WTC11 (cell line): Measurements from ENCODE around the gene SOX9. TPM values are rescaled to one million over a fixed set of nuclear protein-coding genes. Genes with fewer than 3 reads are reported as not detected.
"Not testable (repeated sequence)": the region's sequence is repeated elsewhere in the genome, so short reads cannot be mapped to it uniquely, and the experiment has no call there.

Experiments
- ATAC-seq: fragments of 200-7000 bp; cut with Tn5 transposase; 2 replicates; pipeline ENCODE4 v1.10.0; 2021; ENCODE audit warnings: mild to moderate bottlenecking, moderate library complexity
- CTCF ChIA-PET: fragments of 300-600 bp; sonication (Branson Sonifier 250); formaldehyde crosslinking; loops from one replicate; lab custom pipeline; 2021; ENCODE audit warnings: antibody characterized with exemption; lab: Charles Lee
- POLR2A ChIA-PET: fragments of 350-600 bp; sonication (Branson Sonifier 250); formaldehyde crosslinking; loops from one replicate; lab custom pipeline; 2021; ENCODE audit warnings: antibody characterized with exemption; lab: Charles Lee
- DNase-seq: peaks from one replicate; pipeline ENCODE4 v3.0.0; 2021; ENCODE audit warnings: low spot score
- H3K27ac Mint-ChIP-seq: 2 replicates; pipeline ENCODE4 v1.8.0; 2021; ENCODE audit warnings: mixed read lengths
- H3K27me3 Mint-ChIP-seq: 2 replicates; pipeline ENCODE4 v1.8.0; 2021; ENCODE audit warnings: low read depth, mild to moderate bottlenecking, moderate library complexity, mixed read lengths
- H3K36me3 Mint-ChIP-seq: 2 replicates; pipeline ENCODE4 v1.8.0; 2021; ENCODE audit warnings: mixed read lengths
- H3K4me1 Mint-ChIP-seq: 2 replicates; pipeline ENCODE4 v1.8.0; 2022; ENCODE audit warnings: mixed read lengths
- H3K4me3 Mint-ChIP-seq: 2 replicates; pipeline ENCODE4 v1.8.0; 2021; ENCODE audit warnings: mild to moderate bottlenecking, moderate library complexity, mixed read lengths
- H3K9me3 Mint-ChIP-seq: 2 replicates; pipeline ENCODE4 v1.8.0; 2021; ENCODE audit warnings: mixed read lengths
- ARID4B ChIP-seq: sonication (generic); formaldehyde crosslinking; IDR thresholded peaks from 2 replicates; pipeline ENCODE4 v1.8.0; 2023; ENCODE audit warnings: missing genetic modification reagents, mild to moderate bottlenecking, borderline replicate concordance
- CDX4 ChIP-seq: fragments of 250-450 bp; sonication (Bioruptor Pico); IDR thresholded peaks from 2 replicates; pipeline ENCODE4 v1.9.0; 2021; ENCODE audit warnings: moderate library complexity, mild to moderate bottlenecking, inconsistent platforms, borderline replicate concordance
- E2F5 ChIP-seq: sonication (generic); formaldehyde crosslinking; IDR thresholded peaks from 2 replicates; pipeline ENCODE4 v1.8.1; 2022; ENCODE audit warnings: mild to moderate bottlenecking, moderate library complexity, missing genetic modification reagents
- ESRRA ChIP-seq: sonication (generic); formaldehyde crosslinking; IDR thresholded peaks from 2 replicates; pipeline ENCODE4 v1.8.1; 2022; ENCODE audit warnings: mild to moderate bottlenecking, missing genetic modification reagents, borderline replicate concordance
- FOXK1 ChIP-seq: sonication (generic); formaldehyde crosslinking; IDR thresholded peaks from 2 replicates; pipeline ENCODE4 v1.8.0; 2022; ENCODE audit warnings: mild to moderate bottlenecking, moderate library complexity, missing genetic modification reagents
- FOXP1 ChIP-seq: sonication (generic); formaldehyde crosslinking; IDR thresholded peaks from 2 replicates; pipeline ENCODE4 v1.8.0; 2022; ENCODE audit warnings: missing genetic modification reagents, mild to moderate bottlenecking, moderate library complexity, borderline replicate concordance
- JUN ChIP-seq: sonication (generic); formaldehyde crosslinking; IDR thresholded peaks from 2 replicates; pipeline ENCODE4 v1.8.0; 2023; ENCODE audit warnings: mild to moderate bottlenecking, missing genetic modification reagents
- MYBL2 ChIP-seq: sonication (generic); formaldehyde crosslinking; IDR thresholded peaks from 2 replicates; pipeline ENCODE4 v1.8.1; 2023; ENCODE audit warnings: mild to moderate bottlenecking, moderate library complexity, missing genetic modification reagents
- NR1H2 ChIP-seq: sonication (generic); formaldehyde crosslinking; IDR thresholded peaks from 2 replicates; pipeline ENCODE4 v1.9.0; 2021; ENCODE audit warnings: mild to moderate bottlenecking, moderate library complexity, missing genetic modification reagents
- SMAD3 ChIP-seq: sonication (generic); formaldehyde crosslinking; IDR thresholded peaks from 2 replicates; pipeline ENCODE4 v1.8.0; 2022; ENCODE audit warnings: missing genetic modification reagents, mild to moderate bottlenecking, borderline replicate concordance
- ZBTB21 ChIP-seq: sonication (generic); formaldehyde crosslinking; IDR thresholded peaks from 2 replicates; pipeline ENCODE4 v1.8.1; 2023; ENCODE audit warnings: mild to moderate bottlenecking, missing genetic modification reagents, borderline replicate concordance
- ZNF121 ChIP-seq: sonication (generic); formaldehyde crosslinking; IDR thresholded peaks from 2 replicates; pipeline ENCODE4 v1.8.0; 2023; ENCODE audit warnings: missing genetic modification reagents
- ZNF219 ChIP-seq: sonication (generic); formaldehyde crosslinking; IDR thresholded peaks from 2 replicates; pipeline ENCODE4 v1.8.0; 2023; ENCODE audit warnings: missing genetic modification reagents, mild to moderate bottlenecking, borderline replicate concordance
- ZNF317 ChIP-seq: sonication (generic); formaldehyde crosslinking; IDR thresholded peaks from 2 replicates; pipeline ENCODE4 v1.8.1; 2023; ENCODE audit warnings: low read depth, mild to moderate bottlenecking, moderate library complexity, missing genetic modification reagents, borderline replicate concordance
- total RNA-seq: library from RNA; stranded (reverse); gene quantifications from 3 replicates; pipeline ENCODE4 v1.2.3, GENCODE V29; 2021

Gene SOX9
- total RNA-seq, 1 experiment from 2014 or later: 8.1 TPM

GRCh38 chr17:72111926-72112325, 8.9 kb upstream of the SOX9 start:
- H3K9me3 Mint-ChIP-seq, H3K4me3 Mint-ChIP-seq, DNase-seq, H3K27ac Mint-ChIP-seq, ATAC-seq, CTCF ChIA-PET, H3K36me3 Mint-ChIP-seq: not testable (repeated sequence)
- POLR2A ChIA-PET: interaction anchor here (0.7 to 1.6 kb wide), 3 partner anchors 9 to 399 kb away, joined by 3 to 6 read pairs (median 4); partner anchors contain the start of gene SOX9
- Mint-ChIP-seq H3K4me1 (peaks cover 53% of the 10 kb centered on the region), H3K27me3 (peaks cover 50% of the 10 kb centered on the region)
- peak; percentile 94 for TF ChIP-seq ZNF121 (CRISPR knock-in tag)

- peaks cover 64% of the 10 kb centered on the region for H3K27me3 Mint-ChIP-seq
- ChIA-PET POLR2A (no interaction called here), CTCF (no interaction called here)
- no peak for TF ChIP-seq ARID4B (CRISPR knock-in tag)
- TF ChIP-seq ZNF317 (CRISPR knock-in tag): no peak
- no peak for TF ChIP-seq ESRRA (CRISPR knock-in tag)
- no peak for TF ChIP-seq JUN (CRISPR knock-in tag)
- no peak for TF ChIP-seq NR1H2 (CRISPR knock-in tag)
- no peak for TF ChIP-seq CDX4
- DNase-seq (no peak), ATAC-seq (no peak)
- no peaks in the 10 kb centered on the region for H3K36me3 Mint-ChIP-seq
- H3K27ac Mint-ChIP-seq: no peak overlapping the region
- H3K4me1 Mint-ChIP-seq: peaks cover 48% of the 10 kb centered on the region
- no peaks in the 10 kb centered on the region for H3K9me3 Mint-ChIP-seq
- no peak overlapping the region for H3K4me3 Mint-ChIP-seq
These were observed 7.1 kb upstream of the SOX9 start for GRCh38 chr17:72113751-72114150.

GRCh38 chr17:72115781-72116525, 4.9 kb upstream of the SOX9 start:
- peak; percentile 35 for ATAC-seq
- Mint-ChIP-seq H3K27ac (no peak overlapping the region), H3K4me3 (peak overlapping the region; percentile 80), H3K9me3 (no peaks in the 10 kb centered on the region), H3K27me3 (peaks cover 76% of the 10 kb centered on the region), H3K36me3 (no peaks in the 10 kb centered on the region), H3K4me1 (peaks cover 42% of the 10 kb centered on the region)
- ChIA-PET POLR2A (interaction anchor here (1.3 kb wide), 1 partner anchor 423 kb away, joined by 3 read pairs; no protein-coding TSS in a partner anchor), CTCF (interaction anchor here (0.7 to 1.0 kb wide), 4 partner anchors 85 to 1031 kb away, joined by 3 to 8 read pairs (median 4); no protein-coding TSS in a partner anchor)
- TF ChIP-seq ZBTB21 (CRISPR knock-in tag) (peak; percentile 57; the same call in 1 of the 2 replicates), ZNF219 (no peak), E2F5 (no peak), SMAD3 (CRISPR knock-in tag) (no peak), FOXP1 (CRISPR knock-in tag) (peak; percentile 30; the same call in 1 of the 2 replicates), FOXK1 (CRISPR knock-in tag) (0 out of 2 replicates have a peak, but pooled peaks have one; percentile 26), ESRRA (CRISPR knock-in tag) (peak; percentile 89; the same call in 1 of the 2 replicates), MYBL2 (peak; percentile 44; the same call in 1 of the 2 replicates)
- DNase-seq: peak; percentile 31
